GM19455 (cell line): ENCODE measurements around the gene GPR176.
"Not testable (repeated sequence)": the region's sequence is repeated elsewhere in the genome, so short reads cannot be mapped to it uniquely, and the experiment has no call there.

Experiments
- ATAC-seq: cut with Tn5 transposase; IDR thresholded peaks from one replicate; pipeline ENCODE4 v1.9.1; 2021; ENCODE audit not compliant: unreplicated experiment

The GPR176 gene

GRCh38 chr15:39936187-39936586, 16.1 kb upstream of the GPR176 start:
- ATAC-seq = no peak

GRCh38 chr15:39935241-39935640, 15.2 kb upstream of the GPR176 start:
- no peak for ATAC-seq

GRCh38 chr15:39934397-39935071, 14.5 kb upstream of the GPR176 start:
- ATAC-seq = no peak

GRCh38 chr15:39931615-39932014, 11.5 kb upstream of the GPR176 start:
- no peak for ATAC-seq

- ATAC-seq = no peak
Measured at GRCh38 chr15:39926526-39926925, 6.5 kb upstream of the GPR176 start.

GRCh38 chr15:39925112-39925842, 5.2 kb upstream of the GPR176 start:
- no peak for ATAC-seq

- no peak for ATAC-seq
Measured at GRCh38 chr15:39924437-39924836, 4.4 kb upstream of the GPR176 start.

- ATAC-seq = no peak
Measured at GRCh38 chr15:39922462-39923092, 2.5 kb upstream of the GPR176 start.

GRCh38 chr15:39921274-39921638, 1.2 kb upstream of the GPR176 start:
- ATAC-seq = no peak

GRCh38 chr15:39920510-39921273, 626 bp upstream of the GPR176 start:
- ATAC-seq = peak; percentile 89

- no peak for ATAC-seq
Measured at GRCh38 chr15:39919411-39919747, 687 bp downstream of the GPR176 start.

- no peak for ATAC-seq
Measured at GRCh38 chr15:39918688-39919385, 1.2 kb downstream of the GPR176 start.

GRCh38 chr15:39914977-39915376, 5.1 kb downstream of the GPR176 start:
- no peak for ATAC-seq

GRCh38 chr15:39909007-39909406, 11.1 kb downstream of the GPR176 start:
- no peak for ATAC-seq

- ATAC-seq = no peak
Measured at GRCh38 chr15:39908186-39908585, 11.9 kb downstream of the GPR176 start.

- ATAC-seq = no peak
Measured at GRCh38 chr15:39907216-39907615, 12.8 kb downstream of the GPR176 start.

- no peak for ATAC-seq
Measured at GRCh38 chr15:39904115-39904514, 16.0 kb downstream of the GPR176 start.

GRCh38 chr15:39898317-39898716, 21.7 kb downstream of the GPR176 start:
- no peak for ATAC-seq

- no peak for ATAC-seq
Measured at GRCh38 chr15:39896846-39897245, 23.2 kb downstream of the GPR176 start.

- no peak for ATAC-seq
Measured at GRCh38 chr15:39896101-39896500, 24.0 kb downstream of the GPR176 start.

- not testable (repeated sequence) for ATAC-seq
Measured at GRCh38 chr15:39893051-39893450, 27.0 kb downstream of the GPR176 start.
